Mucosa of gallbladder (tissue), 1 donor: ENCODE results near the gene C3orf20. TPM values are rescaled to one million over a fixed set of nuclear protein-coding genes. Genes with fewer than 3 reads are reported as not detected.

Source experiments
- DNase-seq: peaks from one replicate; pipeline ENCODE4 v3.0.0-alpha.2; 2020; ENCODE audit warnings: low spot score
- total RNA-seq: library from RNA; stranded (reverse); gene quantifications from one replicate; pipeline ENCODE4 v1.2.1, GENCODE V29; 2021
- donor health status: DM: no; HTN: no; CAD: no.

The C3orf20 gene
- total RNA-seq, 1 donor from 2014 or later: not detected

- peak; percentile 7 for DNase-seq
Measured at GRCh38 chr3:14773691-14774128, 98.8 kb downstream of the C3orf20 start.

GRCh38 chr3:14774431-14774830, 99.5 kb downstream of the C3orf20 start:
- DNase-seq: no peak

- no peak for DNase-seq
Measured at GRCh38 chr3:14775011-14775410, 100.1 kb downstream of the C3orf20 start.

GRCh38 chr3:14775563-14775962, 100.6 kb downstream of the C3orf20 start:
- no peak for DNase-seq

GRCh38 chr3:14779069-14779685, 104.2 kb downstream of the C3orf20 start:
- no peak for DNase-seq

GRCh38 chr3:14780927-14781507, 106.1 kb downstream of the C3orf20 start:
- DNase-seq: peak; percentile 67

GRCh38 chr3:14783480-14784086, 108.6 kb downstream of the C3orf20 start:
- no peak for DNase-seq

GRCh38 chr3:14784087-14784681, 109.2 kb downstream of the C3orf20 start:
- DNase-seq: no peak

- DNase-seq: no peak
Measured at GRCh38 chr3:14785207-14786155, 110.5 kb downstream of the C3orf20 start.

- DNase-seq: no peak
Measured at GRCh38 chr3:14786369-14786768, 111.4 kb downstream of the C3orf20 start.

- DNase-seq: peak; percentile 31
Measured at GRCh38 chr3:14787630-14788029, 112.7 kb downstream of the C3orf20 start.

- no peak for DNase-seq
Measured at GRCh38 chr3:14788644-14789043, 113.7 kb downstream of the C3orf20 start.

- no peak for DNase-seq
Measured at GRCh38 chr3:14789221-14789620, 114.3 kb downstream of the C3orf20 start.

- DNase-seq: no peak
Measured at GRCh38 chr3:14789640-14790285, 114.8 kb downstream of the C3orf20 start.

- peak; percentile 76 for DNase-seq
Measured at GRCh38 chr3:14791343-14791945, 116.5 kb downstream of the C3orf20 start.

- no peak for DNase-seq
Measured at GRCh38 chr3:14792691-14793121, 117.8 kb downstream of the C3orf20 start.

GRCh38 chr3:14793126-14793857, 118.4 kb downstream of the C3orf20 start:
- no peak for DNase-seq

GRCh38 chr3:14793858-14794234, 118.9 kb downstream of the C3orf20 start:
- no peak for DNase-seq

GRCh38 chr3:14794435-14794834, 119.5 kb downstream of the C3orf20 start:
- no peak for DNase-seq

GRCh38 chr3:14795996-14796395, 121.1 kb downstream of the C3orf20 start:
- no peak for DNase-seq
